NT2/D1 (cell line): ENCODE measurements around the gene UBXN6.

Experiments
- SUZ12 ChIP-seq: IDR thresholded peaks from 2 replicates; pipeline ENCODE4 v1.6.1; 2011; ENCODE audit not compliant: insufficient read length, insufficient read depth; ENCODE audit errors: extremely low read depth
- YY1 ChIP-seq: IDR thresholded peaks from 2 replicates; pipeline ENCODE4 v1.6.1; 2011; ENCODE audit not compliant: insufficient read length, insufficient read depth
- ZNF274 ChIP-seq: IDR thresholded peaks from 2 replicates; pipeline ENCODE4 v1.6.1; 2011; ENCODE audit warnings: mild to moderate bottlenecking, low read depth, low read length

- TF ChIP-seq ZNF274, result no peak
- TF ChIP-seq YY1, result no peak
- no peak for TF ChIP-seq SUZ12
Observed at GRCh38 chr19:4472174-4472974, 14.8 kb upstream of the UBXN6 start, which contains the start of gene HDGFL2.
